GM12892 (cell line): ENCODE results near the gene TBKBP1.
A peak's percentile ranks its signal among the peaks of the same experiment; 100 is the strongest.
"Not testable (repeated sequence)": the region's sequence is repeated elsewhere in the genome, so short reads cannot be mapped to it uniquely, and the experiment has no call there.

Source experiments
- DNase-seq: peaks from one replicate; pipeline ENCODE4 v3.0.0; 2011; ENCODE audit not compliant: insufficient read length
- FAIRE-seq: peaks from 2 replicates; lab custom pipeline; 2011; peaks lifted over from hg19 to GRCh38; lab: Jason Lieb, UNC
- POLR2A ChIP-seq: IDR thresholded peaks from 2 replicates; pipeline ENCODE4 v1.6.1; 2011; ENCODE audit warnings: low read depth, low read length, control low read depth
- POLR2AphosphoS5 ChIP-seq: IDR thresholded peaks from 2 replicates; pipeline ENCODE4 v1.6.1; 2011; ENCODE audit warnings: low read depth, low read length, control low read depth
- TAF1 ChIP-seq: IDR thresholded peaks from 2 replicates; pipeline ENCODE4 v1.6.1; 2011; ENCODE audit warnings: low read depth, mild to moderate bottlenecking, control low read depth, low read length, borderline replicate concordance

TBKBP1 gene

DNA sequence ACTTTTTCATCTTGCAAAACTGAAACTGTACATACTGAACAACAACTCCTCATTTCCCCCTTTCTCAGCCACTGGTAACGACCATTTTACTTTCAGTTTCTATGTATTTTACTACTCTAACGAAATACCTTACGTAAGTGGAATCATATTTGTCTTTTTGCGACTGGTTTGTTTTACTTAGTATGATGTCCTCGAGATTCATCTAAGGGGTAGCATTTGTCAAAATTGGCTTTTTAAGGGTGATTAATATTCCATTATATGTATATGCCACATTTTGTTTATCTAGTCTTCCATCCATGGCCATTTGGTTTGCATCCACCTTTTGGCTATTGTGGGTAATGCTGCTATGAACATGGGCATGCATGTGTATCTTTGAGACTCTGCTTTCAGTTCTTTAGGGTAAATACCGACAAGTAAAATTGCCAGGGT lies 33.9 kb upstream of the TBKBP1 start:
- DNase-seq (no peak), FAIRE-seq (peak; percentile 38)
- peak; percentile 29; the same call in 1 of the 2 replicates for TF ChIP-seq POLR2A
- no peak for TF ChIP-seq POLR2AphosphoS5
- TF ChIP-seq TAF1: no peak

DNA sequence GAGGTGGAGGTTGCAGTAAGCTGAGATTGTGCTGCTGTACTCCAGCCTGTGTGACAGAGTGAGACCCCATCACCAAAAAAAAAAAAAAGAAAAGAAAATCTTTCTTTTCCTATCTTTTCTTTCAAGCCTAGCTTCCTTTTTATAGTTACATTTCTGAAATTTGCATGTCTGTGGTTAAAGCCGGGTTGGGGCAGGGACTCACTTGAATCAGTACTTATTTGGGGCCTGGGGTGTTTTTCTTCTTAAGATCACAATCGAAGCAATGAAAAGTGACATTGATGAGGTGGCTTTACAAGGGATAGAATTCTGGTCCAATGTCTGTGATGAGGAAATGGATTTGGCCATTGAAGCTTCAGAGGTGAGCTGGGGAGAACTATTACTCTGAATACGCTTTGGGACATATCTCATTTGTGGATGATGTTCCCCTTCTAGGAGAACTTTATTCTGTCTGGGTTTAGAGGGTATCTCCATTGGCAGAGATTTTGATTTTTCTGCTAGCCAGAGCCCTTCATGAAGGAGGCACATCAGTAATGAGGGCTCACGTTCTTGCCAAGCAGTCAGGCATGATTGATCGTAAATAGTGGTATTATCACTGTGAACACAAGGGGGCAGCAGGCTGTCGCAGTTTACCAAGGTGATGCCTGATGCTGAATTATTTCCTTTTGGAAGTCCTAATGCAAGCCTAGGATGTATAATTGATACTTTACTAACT lies 29.9 kb upstream of the TBKBP1 start:
- TF ChIP-seq TAF1: no peak
- TF ChIP-seq POLR2AphosphoS5: peak; percentile 68
- TF ChIP-seq POLR2A: no peak
- FAIRE-seq: peak; percentile 27
- no peak for DNase-seq

DNA sequence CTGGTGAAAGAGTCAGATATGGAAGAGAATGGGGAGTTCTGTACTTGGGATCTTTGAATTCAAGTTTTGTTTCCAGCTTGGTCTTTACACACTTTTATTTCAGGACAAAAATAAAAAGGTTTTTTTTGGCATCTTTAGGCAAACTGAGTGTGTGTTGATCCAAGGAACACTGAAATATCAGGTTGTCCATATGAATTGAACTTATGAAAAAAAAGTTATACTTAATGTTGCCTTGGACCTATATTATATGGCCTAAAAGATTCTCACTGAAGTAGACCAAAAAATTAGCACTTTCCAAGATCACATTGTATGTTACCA lies 29.4 kb upstream of the TBKBP1 start:
- no peak for DNase-seq
- FAIRE-seq: no peak
- no peak for TF ChIP-seq POLR2A
- TF ChIP-seq TAF1: no peak
- TF ChIP-seq POLR2AphosphoS5: no peak

DNA sequence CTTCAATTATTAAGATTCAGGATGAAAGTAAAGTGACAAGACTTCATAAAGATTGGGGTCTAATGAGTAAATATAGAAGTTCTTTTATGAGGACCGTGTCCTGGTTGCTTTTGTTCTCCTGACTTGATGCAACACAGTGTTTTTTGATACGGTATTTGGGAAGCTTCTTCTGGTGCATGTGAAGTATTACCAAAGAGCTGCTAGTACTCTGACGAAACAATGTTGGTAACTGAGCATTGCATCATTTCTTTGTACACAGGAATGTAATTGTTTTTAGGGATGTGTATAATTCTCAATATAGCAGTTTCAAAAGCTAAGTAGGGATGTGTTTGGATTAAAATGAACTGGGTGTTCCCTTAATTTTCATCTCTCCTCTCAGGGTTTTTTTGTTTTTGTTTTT lies 28.3 kb upstream of the TBKBP1 start:
- no peak for DNase-seq
- TF ChIP-seq POLR2AphosphoS5: no peak
- no peak for TF ChIP-seq POLR2A
- TF ChIP-seq TAF1: no peak

DNA sequence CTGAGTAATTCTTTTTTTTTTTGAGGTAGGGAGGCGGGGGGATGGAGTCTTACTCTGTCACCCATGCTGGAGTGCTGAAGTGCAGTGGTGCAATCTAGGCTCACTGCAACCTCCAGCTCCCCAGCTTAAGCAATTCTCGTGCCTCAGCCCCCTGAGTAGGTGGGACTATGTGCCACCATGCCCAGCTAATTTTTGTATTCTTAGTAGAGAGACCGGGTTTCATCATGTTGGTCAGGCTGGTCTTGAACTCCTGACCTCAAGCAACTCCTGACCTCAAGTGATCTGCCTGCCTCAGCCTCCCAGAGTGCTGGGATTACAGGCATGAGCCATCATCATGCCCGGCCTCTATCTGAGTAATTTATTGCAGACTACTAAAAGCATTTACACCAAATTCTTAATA lies 24.9 kb upstream of the TBKBP1 start:
- TF ChIP-seq POLR2A (0 out of 2 replicates have a peak, but pooled peaks have one; percentile 17), POLR2AphosphoS5 (0 out of 2 replicates have a peak, but pooled peaks have one; percentile 10), TAF1 (no peak)
- FAIRE-seq: no peak
- no peak for DNase-seq

More for the DNA sequence above, 28.3 kb upstream of the TBKBP1 start:
- FAIRE-seq: no peak

DNA sequence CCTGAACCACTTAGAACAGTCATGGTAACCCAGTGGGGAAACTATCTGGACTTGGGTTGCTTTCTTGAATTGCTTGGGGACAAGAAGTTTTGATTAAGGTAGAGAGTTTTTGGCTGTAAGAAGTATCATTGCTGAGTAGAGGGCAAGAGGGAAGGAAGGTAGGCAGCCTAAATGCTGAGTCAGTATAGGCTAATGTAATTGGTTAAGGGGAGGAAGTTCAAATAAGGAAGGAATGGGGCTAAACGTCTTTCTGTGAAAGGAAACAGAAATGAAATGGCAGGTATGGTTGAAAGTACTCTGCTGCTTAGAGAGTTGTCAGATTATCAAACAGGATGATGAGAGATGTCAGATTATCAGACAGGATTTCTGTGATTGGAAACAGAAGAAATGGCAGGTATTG lies 23.9 kb upstream of the TBKBP1 start:
- DNase-seq (no peak), FAIRE-seq (no peak)
- no peak for TF ChIP-seq TAF1
- no peak for TF ChIP-seq POLR2A
- no peak for TF ChIP-seq POLR2AphosphoS5

DNA sequence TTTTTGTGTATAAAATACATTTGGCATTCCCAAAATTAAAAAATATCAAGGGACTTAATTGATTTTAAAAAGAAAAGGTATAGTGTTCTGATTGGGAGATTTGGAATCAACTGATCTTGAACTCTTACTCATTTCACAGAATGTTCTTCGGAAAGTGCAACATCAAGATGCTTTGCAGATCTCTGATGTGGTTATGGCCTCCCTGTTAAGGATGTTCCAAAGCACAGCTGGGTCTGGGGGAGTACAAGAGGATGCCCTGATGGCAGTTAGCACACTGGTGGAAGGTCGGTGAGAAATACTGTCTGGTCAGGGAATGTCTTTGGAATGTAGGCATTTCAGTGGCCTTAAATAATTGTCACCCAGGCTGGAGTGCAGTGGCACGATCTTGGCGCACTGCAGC lies 19.5 kb upstream of the TBKBP1 start:
- FAIRE-seq (no peak), DNase-seq (no peak)
- TF ChIP-seq TAF1: no peak
- no peak; the same call in 1 of the 2 replicates for TF ChIP-seq POLR2AphosphoS5
- TF ChIP-seq POLR2A: no peak

DNA sequence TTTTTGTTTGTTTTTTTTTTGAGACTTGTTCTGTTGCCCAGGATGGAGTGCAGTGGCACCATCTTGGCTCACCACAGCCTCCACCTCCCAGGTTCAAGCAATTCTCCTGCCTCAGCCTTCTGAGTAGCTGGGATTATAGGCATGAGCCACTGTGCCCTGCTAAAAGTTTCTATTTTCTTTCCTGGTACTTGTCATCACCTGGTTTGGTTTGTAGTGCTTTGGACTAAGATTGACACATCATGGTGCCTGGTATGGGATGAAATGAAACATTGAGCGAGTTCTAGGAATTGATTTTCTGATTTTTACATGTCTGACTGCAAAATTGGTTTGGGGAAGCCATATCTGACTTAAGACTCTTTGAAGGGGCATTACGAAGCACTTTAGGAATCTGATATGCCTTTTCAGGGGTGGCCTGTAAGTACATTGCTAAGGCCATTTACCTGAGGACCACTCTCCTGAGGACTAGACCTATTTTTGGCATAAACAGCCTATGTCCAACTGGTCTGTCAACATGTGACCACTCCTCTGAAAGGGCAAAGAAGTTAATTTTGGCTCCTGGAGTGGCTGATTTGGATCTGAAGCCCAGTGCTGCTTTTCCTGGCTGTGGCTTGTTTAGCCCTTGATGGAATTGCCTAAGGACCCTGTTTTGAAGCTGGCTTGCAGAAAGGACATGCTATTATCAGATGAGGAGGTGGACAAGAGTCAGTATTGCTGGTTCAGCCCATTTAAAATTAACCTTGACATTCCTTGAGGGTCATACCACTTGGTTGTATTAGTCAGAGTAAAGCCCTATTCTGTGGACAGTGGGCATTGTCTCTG lies 18.4 kb upstream of the TBKBP1 start:
- DNase-seq: no peak
- FAIRE-seq: no peak
- TF ChIP-seq POLR2A (no peak; the same call in 1 of the 2 replicates), POLR2AphosphoS5 (no peak), TAF1 (no peak)

DNA sequence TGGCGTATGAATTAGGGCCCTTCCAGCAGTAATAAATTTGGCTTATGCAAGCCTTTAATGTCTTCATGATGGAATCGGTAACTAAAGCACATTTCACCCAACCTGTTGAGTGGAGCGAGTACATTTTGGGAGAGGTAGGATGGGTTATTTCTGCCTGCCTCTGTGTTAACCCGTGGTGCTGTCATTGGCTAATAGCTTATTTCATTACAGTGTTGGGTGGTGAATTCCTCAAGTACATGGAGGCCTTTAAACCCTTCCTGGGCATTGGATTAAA lies 17.8 kb upstream of the TBKBP1 start:
- DNase-seq (no peak), FAIRE-seq (no peak)
- TF ChIP-seq POLR2AphosphoS5 (peak; percentile 40; the same call in 1 of the 2 replicates), TAF1 (no peak)

DNA sequence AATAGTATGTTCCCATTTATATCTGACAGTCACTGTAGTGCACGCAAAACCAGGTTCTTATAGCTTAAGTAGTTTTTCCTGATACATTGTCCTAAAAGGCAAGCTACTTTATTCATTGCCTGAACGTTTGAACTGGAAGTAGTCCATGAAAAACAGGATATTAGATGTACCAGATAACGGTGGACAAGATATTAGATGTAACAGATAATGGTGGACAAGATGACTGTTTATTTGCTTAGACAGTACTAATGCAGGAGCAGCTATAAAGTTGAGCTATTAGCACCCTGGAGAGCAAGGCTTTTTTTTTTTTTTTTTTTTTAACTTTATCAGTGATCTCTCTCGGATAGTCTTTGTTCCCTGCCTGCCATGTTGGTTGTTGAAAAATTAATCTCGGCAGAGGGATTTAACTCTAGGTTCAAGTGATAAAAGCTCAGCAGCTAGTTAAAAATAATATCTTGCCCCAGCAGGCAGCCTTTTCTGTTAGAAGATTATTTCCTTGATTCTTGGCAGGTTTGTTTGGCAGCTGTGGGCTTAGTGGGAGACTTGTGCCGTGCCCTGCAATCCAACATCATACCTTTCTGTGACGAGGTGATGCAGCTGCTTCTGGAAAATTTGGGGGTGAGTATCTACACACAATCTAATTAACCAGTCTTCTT lies 17.3 kb upstream of the TBKBP1 start:
- TF ChIP-seq TAF1 (no peak), POLR2AphosphoS5 (no peak), POLR2A (no peak)
- FAIRE-seq: no peak
- DNase-seq: no peak

DNA sequence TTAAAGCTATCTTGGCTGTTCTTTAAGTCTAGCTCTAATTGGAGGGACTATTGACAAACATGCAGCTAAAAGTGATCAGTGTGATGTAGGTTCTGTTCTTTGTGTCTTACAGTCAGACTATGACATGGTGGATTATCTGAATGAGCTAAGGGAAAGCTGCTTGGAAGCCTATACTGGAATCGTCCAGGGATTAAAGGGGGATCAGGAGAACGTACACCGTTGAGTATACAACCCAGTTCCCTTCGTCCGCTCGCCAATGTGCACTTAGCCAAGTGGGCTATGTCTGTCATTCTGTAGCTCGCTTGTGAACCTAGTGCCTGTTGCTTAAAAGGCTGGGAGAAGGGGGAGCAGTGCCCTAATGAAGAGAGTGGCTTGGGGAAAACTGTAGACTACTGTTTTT lies 15.8 kb upstream of the TBKBP1 start:
- FAIRE-seq (no peak), DNase-seq (no peak)
- no peak for TF ChIP-seq POLR2A
- TF ChIP-seq POLR2AphosphoS5: peak; percentile 40; the same call in 1 of the 2 replicates

DNA sequence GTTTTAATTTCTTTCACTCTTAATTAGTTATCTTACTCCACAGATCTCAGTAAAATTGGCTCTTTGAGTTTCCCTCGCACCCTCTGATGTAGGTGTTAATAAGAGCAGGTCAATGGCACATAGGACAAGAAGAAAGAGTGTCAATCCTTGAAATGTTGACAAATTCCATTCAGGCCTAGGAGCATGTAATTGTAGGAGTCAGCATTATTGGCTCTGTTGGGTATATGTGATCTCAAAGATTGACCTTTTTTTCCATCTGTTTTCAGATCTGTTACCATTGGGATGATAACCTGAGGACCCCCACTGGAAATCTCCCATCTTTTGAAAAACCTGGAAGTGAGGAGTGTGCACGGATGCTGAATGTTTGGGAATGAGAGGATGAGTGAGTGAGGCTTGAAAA lies 11.8 kb upstream of the TBKBP1 start:
- FAIRE-seq (peak; percentile 48), DNase-seq (no peak)
- TF ChIP-seq POLR2A: no peak
- TF ChIP-seq TAF1: no peak
- TF ChIP-seq POLR2AphosphoS5: no peak

DNA sequence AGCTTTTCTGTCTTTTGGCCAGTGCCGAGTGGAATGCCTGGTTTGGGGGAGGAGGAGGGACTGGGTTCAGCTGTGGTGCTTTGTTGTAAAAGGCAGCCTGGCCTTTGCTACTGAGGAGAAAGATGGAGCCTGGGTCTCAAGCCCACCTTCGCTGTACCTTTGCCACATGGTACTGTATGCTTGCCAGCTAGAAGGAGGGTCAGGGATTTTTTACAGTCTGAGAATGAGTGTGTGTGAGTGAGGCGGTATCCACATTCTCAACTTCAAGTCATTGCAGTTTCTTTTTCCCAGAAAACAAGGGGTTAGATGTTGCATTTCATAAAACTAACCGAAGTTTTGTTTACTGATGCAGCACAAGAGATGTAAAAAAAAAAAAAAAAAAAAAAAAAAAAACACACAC lies 11.2 kb upstream of the TBKBP1 start:
- not testable (repeated sequence) for FAIRE-seq, DNase-seq
